ENCODE results near the gene SLC12A4. TPM values are rescaled to one million over a fixed set of nuclear protein-coding genes. Genes with fewer than 3 reads are reported as not detected.

SLC12A4 gene
- polyA plus RNA-seq, 1 donor (not counting 4 experiments of a cell fraction or from before 2014, with no cell fraction given): 59.3 TPM

DNA sequence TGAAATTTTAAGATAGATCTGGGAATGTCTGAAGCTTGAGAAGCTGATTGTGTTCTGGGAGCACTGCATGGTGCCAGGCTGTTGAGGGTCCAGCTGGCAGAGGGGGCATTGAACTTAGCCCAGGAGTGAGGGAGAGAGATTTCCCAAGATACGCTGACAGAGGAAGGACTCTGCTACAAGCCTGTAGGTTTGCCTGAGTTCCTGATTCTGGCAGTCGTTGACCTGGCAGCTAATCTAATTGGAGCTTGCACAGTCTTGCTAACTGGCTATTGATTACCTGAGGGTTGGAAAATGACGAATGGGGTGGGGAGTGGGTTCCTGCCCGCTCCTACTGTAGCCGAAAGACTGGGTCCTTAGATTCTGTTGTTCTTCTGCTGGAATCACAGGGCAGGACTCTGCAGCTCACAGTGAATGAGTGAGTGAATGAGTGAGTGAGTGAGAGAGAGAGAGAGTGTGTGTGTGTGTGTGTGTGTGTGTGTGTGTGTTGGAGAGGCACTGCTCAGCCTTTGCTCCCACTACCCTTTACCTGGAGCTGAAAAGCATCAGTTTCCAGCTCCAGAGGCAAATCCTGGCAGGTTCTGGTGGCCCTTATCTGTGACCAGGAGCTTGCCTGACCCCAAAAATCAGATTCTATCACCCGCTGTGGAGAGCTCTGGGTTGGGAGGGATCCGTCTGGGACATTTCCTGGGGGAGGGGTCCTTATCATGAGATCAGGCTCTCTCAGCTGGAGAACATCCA is 53.5 kb downstream of the SLC12A4 start:
- dilution Hi-C loops (cut with MboI; ENCODE audit: extremely low pct_ligation_motif_present, low sequenced_read_pairs): no loop called here
- FAIRE-seq: no peak
- H3K4me1 ChIP-seq (ENCODE audit: control insufficient read depth, extremely low read depth, insufficient read depth, low read length): peaks cover 29% of the 10 kb centered on the region

DNA sequence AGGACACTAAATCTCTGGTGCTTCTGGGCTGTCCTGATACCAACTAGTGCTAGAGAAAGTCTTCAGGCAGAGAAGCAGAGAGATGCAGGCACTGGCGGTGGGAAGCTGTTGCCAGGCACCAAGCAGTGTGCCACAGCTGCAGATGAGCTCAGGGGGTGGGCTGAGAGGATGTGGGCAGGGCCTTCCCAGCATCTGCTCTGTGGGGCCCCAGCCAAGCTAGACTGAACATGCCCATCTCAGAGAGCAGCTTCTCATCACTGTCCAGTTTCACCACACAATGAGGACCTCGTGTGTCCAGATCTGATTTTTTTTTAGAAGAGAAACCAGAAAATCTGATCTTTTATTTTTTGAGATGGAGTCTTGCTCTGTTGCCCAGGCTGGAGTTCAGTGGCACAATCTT is 58.3 kb downstream of the SLC12A4 start:
- H3K9me1 ChIP-seq (ENCODE audit: control insufficient read depth, extremely low read depth, insufficient read depth, low read length): no peaks in the 10 kb centered on the region
- no peak for FAIRE-seq

More for the DNA sequence above, 53.5 kb downstream of the SLC12A4 start:
- no peak for DNase-seq (ENCODE audit: low read depth, low spot score)
- H3K9ac ChIP-seq (ENCODE audit: control insufficient read depth, extremely low read depth, insufficient read depth, low read length): no peak overlapping the region
- no peak overlapping the region for H2AFZ ChIP-seq (ENCODE audit: control insufficient read depth, low read length)
- peaks cover 4 to 7% of the 10 kb centered on the region in 2 experiments for H3K36me3 ChIP-seq (ENCODE audit: control insufficient read depth in 2 of 2, extremely low read depth in 1 of 2, insufficient read depth in 2 of 2, low read length in 2 of 2)
- peaks cover 4% of the 10 kb centered on the region for H3K79me2 ChIP-seq (ENCODE audit: control insufficient read depth, insufficient read depth, low read length)
- no peaks in the 10 kb centered on the region for H3K27me3 ChIP-seq (ENCODE audit: control insufficient read depth, extremely low read depth, insufficient read depth, low read length)
- no peak overlapping the region for H3K4me2 ChIP-seq (ENCODE audit: control insufficient read depth, extremely low read depth, insufficient read depth, low read depth, low read length)
- peaks cover 11% of the 10 kb centered on the region for H3K9me1 ChIP-seq (ENCODE audit: control insufficient read depth, extremely low read depth, insufficient read depth, low read length)
- no peak overlapping the region for H3K4me3 ChIP-seq (ENCODE audit: control insufficient read depth in 2 of 3, extremely low read depth in 1 of 3, insufficient read depth in 2 of 3, low read depth in 1 of 3, low read length in 3 of 3)
- TF ChIP-seq EZH2 (IDR thresholded peaks at IDR 0.05; ENCODE audit: low read length): no peak
- TF ChIP-seq CTCF (optimal IDR thresholded peaks at IDR 0.05 in 1 of 3, IDR thresholded peaks at IDR 0.05 in 1 of 3, conservative IDR thresholded peaks at IDR 0.05 in 1 of 3; ENCODE audit: extremely low read depth in 1 of 3, insufficient read depth in 2 of 3, low read length in 3 of 3): no peak
- H4K20me1 ChIP-seq (ENCODE audit: control insufficient read depth, extremely low read depth, insufficient read depth, low read length): peaks cover 13% of the 10 kb centered on the region
- H3K27ac ChIP-seq (ENCODE audit: control insufficient read depth, insufficient read depth, low read length): no peak overlapping the region
- H3K9me3 ChIP-seq (ENCODE audit: control insufficient read depth, low read depth, low read length): no peaks in the 10 kb centered on the region

More for the DNA sequence above, 58.3 kb downstream of the SLC12A4 start:
- TF ChIP-seq EZH2 (IDR thresholded peaks at IDR 0.05; ENCODE audit: low read length) (no peak), CTCF (optimal IDR thresholded peaks at IDR 0.05 in 1 of 3, IDR thresholded peaks at IDR 0.05 in 1 of 3, conservative IDR thresholded peaks at IDR 0.05 in 1 of 3; ENCODE audit: extremely low read depth in 1 of 3, insufficient read depth in 2 of 3, low read length in 3 of 3) (peak in 1 of 3 experiments; percentile 6)
- H2AFZ ChIP-seq (ENCODE audit: control insufficient read depth, low read length): no peak overlapping the region
- H3K9me3 ChIP-seq (ENCODE audit: control insufficient read depth, low read depth, low read length): no peaks in the 10 kb centered on the region
- H3K79me2 ChIP-seq (ENCODE audit: control insufficient read depth, insufficient read depth, low read length): no peaks in the 10 kb centered on the region
- no peak overlapping the region for H3K4me3 ChIP-seq (ENCODE audit: control insufficient read depth in 2 of 3, extremely low read depth in 1 of 3, insufficient read depth in 2 of 3, low read depth in 1 of 3, low read length in 3 of 3)
- H3K36me3 ChIP-seq (ENCODE audit: control insufficient read depth in 2 of 2, extremely low read depth in 1 of 2, insufficient read depth in 2 of 2, low read length in 2 of 2): peaks cover 5 to 15% of the 10 kb centered on the region in 2 experiments
- H3K4me1 ChIP-seq (ENCODE audit: control insufficient read depth, extremely low read depth, insufficient read depth, low read length): peaks cover 7% of the 10 kb centered on the region
- no peak for DNase-seq (ENCODE audit: low read depth, low spot score)
- no peaks in the 10 kb centered on the region for H4K20me1 ChIP-seq (ENCODE audit: control insufficient read depth, extremely low read depth, insufficient read depth, low read length)
- no peak overlapping the region for H3K27ac ChIP-seq (ENCODE audit: control insufficient read depth, insufficient read depth, low read length)
- H3K4me2 ChIP-seq (ENCODE audit: control insufficient read depth, extremely low read depth, insufficient read depth, low read depth, low read length): no peak overlapping the region
- dilution Hi-C loops (cut with MboI; ENCODE audit: extremely low pct_ligation_motif_present, low sequenced_read_pairs): no loop called here
- no peaks in the 10 kb centered on the region for H3K27me3 ChIP-seq (ENCODE audit: control insufficient read depth, extremely low read depth, insufficient read depth, low read length)
- H3K9ac ChIP-seq (ENCODE audit: control insufficient read depth, extremely low read depth, insufficient read depth, low read length): no peak overlapping the region

Measured in keratinocyte (primary cell).